ENCODE measurements around the gene RBFOX1. TPM values are rescaled to one million over a fixed set of nuclear protein-coding genes. Genes with fewer than 3 reads are reported as not detected.

Gene RBFOX1
- total and polyA plus RNA-seq, 2 experiments from 2014 or later: 5.7 to 7.4 TPM

DNA sequence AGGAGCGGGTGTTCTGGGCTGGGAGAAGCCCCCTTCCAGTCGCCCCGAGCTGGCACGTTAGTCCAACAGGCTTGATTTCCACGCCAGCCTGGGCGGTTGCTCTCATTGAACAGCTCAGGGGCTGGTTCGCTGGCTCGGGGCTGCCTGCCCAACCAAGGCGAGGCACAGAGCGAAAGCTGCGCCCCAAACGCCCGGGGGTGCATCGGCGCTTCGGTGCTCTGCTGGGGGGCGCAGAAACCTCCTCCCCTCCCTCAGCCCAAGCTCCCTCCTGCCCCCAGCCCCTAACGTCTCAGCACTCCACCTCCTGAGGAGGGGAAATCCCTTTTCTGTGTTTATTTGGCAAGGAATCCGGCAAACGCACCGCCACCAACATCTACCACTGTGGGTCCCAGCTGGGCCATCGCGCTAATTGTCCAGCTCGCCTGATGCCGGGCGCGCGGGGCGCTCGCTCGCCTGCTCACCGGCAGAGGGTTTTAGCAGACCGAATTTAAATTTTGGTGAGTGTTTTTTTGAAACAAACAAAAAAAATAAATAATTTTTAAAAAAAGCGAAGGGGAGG lies 29.5 kb upstream of the RBFOX1 start:
- Histone ChIP-seq H3K4me1 (ENCODE audit: low read depth) (peaks cover 18% of the 10 kb centered on the region), H3K27ac (no peak overlapping the region), H3K4me3 (peak overlapping the region; percentile 42), H3K27me3 (peaks cover 17% of the 10 kb centered on the region), H3K36me3 (no peaks in the 10 kb centered on the region), H3K9me3 (ENCODE audit: low read depth) (no peaks in the 10 kb centered on the region)
- TF ChIP-seq, protein P1, sequence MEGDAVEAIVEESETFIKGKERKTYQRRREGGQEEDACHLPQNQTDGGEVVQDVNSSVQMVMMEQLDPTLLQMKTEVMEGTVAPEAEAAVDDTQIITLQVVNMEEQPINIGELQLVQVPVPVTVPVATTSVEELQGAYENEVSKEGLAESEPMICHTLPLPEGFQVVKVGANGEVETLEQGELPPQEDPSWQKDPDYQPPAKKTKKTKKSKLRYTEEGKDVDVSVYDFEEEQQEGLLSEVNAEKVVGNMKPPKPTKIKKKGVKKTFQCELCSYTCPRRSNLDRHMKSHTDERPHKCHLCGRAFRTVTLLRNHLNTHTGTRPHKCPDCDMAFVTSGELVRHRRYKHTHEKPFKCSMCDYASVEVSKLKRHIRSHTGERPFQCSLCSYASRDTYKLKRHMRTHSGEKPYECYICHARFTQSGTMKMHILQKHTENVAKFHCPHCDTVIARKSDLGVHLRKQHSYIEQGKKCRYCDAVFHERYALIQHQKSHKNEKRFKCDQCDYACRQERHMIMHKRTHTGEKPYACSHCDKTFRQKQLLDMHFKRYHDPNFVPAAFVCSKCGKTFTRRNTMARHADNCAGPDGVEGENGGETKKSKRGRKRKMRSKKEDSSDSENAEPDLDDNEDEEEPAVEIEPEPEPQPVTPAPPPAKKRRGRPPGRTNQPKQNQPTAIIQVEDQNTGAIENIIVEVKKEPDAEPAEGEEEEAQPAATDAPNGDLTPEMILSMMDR (IDR thresholded peaks at IDR 0.05; ENCODE audit: low read depth, low read length): no peak
- peak in 1 of 2 donors; percentile 54 for DNase-seq (ENCODE audit: low read depth in 1 of 2, low spot score in 1 of 2)

DNA sequence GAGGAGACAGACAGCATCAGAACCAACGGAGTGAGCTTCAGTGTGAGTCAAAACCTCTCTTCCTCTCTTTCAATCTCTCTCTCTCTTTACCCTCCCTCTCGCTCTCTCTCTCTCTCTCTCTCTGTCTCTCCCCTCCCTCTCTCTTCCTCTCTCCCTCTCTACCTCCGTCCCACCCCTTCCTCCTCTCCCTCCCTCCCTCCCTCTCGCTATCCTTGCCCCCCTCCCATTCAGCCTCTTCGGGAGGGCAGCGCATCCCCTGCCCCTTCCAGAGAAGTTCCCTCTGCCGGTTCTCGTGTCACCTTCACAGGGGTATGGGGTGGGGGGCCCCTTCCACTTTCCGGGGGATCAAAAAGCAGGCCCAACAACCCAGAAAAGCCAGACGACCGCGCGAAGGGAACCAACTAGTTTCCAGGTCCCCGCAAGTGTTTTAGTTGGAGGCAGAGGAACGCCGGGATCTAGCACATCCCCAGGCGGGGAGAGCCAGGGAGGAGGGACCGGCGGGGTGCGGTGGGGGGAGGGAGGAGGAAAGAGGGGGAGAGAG lies 28.9 kb upstream of the RBFOX1 start:
- TF ChIP-seq, protein P1 (IDR thresholded peaks at IDR 0.05; ENCODE audit: low read depth, low read length): no peak
- H3K27me3 ChIP-seq: peaks cover 17% of the 10 kb centered on the region
- no peaks in the 10 kb centered on the region for H3K9me3 ChIP-seq (ENCODE audit: low read depth)
- H3K4me1 ChIP-seq (ENCODE audit: low read depth): peaks cover 14% of the 10 kb centered on the region
- peak overlapping the region; percentile 42 for H3K4me3 ChIP-seq
- no peak overlapping the region for H3K27ac ChIP-seq
- H3K36me3 ChIP-seq: no peaks in the 10 kb centered on the region
- DNase-seq (ENCODE audit: low read depth in 1 of 2, low spot score in 1 of 2): no peak

DNA sequence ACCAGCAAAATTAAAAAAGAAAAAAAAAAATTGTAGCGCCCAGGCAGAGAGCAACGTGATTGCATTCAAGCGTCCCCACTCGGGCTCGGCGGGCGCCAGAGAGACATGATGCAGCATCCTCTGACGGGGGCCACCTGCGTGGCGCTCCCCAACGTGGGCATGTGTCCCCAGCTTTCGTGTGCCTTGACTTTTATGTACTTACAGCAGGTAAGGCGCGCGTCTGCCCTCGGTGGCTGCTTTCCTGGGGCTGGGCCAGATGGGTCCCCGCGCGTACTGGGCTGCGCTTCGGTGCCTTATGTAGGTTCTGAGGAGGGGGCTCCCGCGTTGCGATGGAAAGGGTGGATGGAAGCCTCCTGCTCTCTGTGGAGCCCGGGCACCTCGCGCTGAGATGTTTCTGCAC lies 28.4 kb upstream of the RBFOX1 start:
- TF ChIP-seq, protein P1 (IDR thresholded peaks at IDR 0.05; ENCODE audit: low read depth, low read length): no peak
- no peaks in the 10 kb centered on the region for H3K9me3 ChIP-seq (ENCODE audit: low read depth)
- H3K4me3 ChIP-seq: peak overlapping the region; percentile 42
- peaks cover 17% of the 10 kb centered on the region for H3K27me3 ChIP-seq
- no peaks in the 10 kb centered on the region for H3K36me3 ChIP-seq
- H3K27ac ChIP-seq: no peak overlapping the region
- H3K4me1 ChIP-seq (ENCODE audit: low read depth): peaks cover 9% of the 10 kb centered on the region
- DNase-seq (ENCODE audit: low read depth in 1 of 2, low spot score in 1 of 2): peak in 1 of 2 donors; percentile 19

DNA sequence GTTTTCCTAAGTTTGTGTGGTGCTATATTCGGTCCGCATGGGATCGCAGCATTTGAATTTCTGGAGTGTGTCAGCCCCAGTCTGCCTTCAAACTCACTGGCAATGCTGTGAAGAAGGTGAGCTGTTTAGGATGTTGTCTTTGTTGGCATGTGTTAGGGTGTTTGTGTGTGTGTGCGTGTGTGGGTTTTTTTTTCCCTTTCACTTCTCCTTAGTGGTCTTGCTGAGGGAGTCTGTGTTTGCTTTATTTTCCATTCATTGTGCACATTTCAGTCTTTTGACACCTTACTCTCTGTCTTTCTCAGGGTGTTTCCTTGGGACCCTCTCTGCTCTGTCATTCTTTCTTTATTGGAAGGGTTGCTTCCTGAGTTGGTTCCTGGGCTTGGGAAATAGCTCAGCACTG lies 27.7 kb upstream of the RBFOX1 start:
- Histone ChIP-seq H3K27ac (no peak overlapping the region), H3K27me3 (peaks cover 17% of the 10 kb centered on the region), H3K9me3 (ENCODE audit: low read depth) (no peaks in the 10 kb centered on the region), H3K4me1 (ENCODE audit: low read depth) (peaks cover 2% of the 10 kb centered on the region), H3K4me3 (no peak overlapping the region), H3K36me3 (no peaks in the 10 kb centered on the region)
- no peak for DNase-seq (ENCODE audit: low read depth in 1 of 2, low spot score in 1 of 2)
- TF ChIP-seq, protein P1 (IDR thresholded peaks at IDR 0.05; ENCODE audit: low read depth, low read length): no peak

DNA sequence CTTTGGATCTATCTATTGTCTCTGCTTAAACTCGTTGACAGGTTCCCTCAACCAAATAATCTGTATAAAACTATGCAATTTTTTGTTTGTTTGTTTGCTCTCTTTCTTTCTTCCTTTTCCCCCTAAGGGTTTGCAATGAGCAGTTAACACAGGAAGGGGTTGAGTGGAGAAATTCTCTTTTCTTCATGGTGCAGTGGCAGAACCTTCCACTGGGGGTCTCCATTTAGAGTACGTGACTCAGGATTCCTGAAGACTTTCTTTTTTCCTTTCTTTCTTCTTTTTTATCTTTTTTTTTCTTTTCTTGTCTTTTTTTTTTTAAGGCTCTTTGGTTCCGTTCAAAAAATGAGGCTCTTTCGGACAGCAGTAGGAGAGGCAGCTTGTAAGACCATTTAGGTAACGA lies 19.5 kb upstream of the RBFOX1 start:
- DNase-seq (ENCODE audit: low read depth in 1 of 2, low spot score in 1 of 2): peak in 1 of 2 donors; percentile 57
- Histone ChIP-seq H3K27ac (no peak overlapping the region), H3K4me3 (no peak overlapping the region), H3K9me3 (ENCODE audit: low read depth) (no peaks in the 10 kb centered on the region), H3K36me3 (no peaks in the 10 kb centered on the region), H3K4me1 (ENCODE audit: low read depth) (no peaks in the 10 kb centered on the region), H3K27me3 (no peaks in the 10 kb centered on the region)
- TF ChIP-seq, protein P1 (IDR thresholded peaks at IDR 0.05; ENCODE audit: low read depth, low read length): no peak
